ACC112 (cell line): ENCODE data around the gene PRR29.

Source experiments
- H2AFZ ChIP-seq: fragments of 200-600 bp; sonication (generic); one replicate; pipeline ENCODE4 v1.6.0; 2017; ENCODE audit warnings: antibody characterized with exemption, low read length; ENCODE audit not compliant: unreplicated experiment
- H3K27ac ChIP-seq: fragments of 200-600 bp; sonication (generic); 2 replicates; pipeline ENCODE4 v1.5.1; 2014; ENCODE audit warnings: low read depth, mild to moderate bottlenecking, antibody characterized with exemption, low read length, moderate library complexity
- H3K27me3 ChIP-seq: fragments of 200-600 bp; sonication (generic); 2 replicates; pipeline ENCODE4 v1.6.1; 2014; ENCODE audit warnings: mild to moderate bottlenecking, antibody characterized with exemption, low read length, moderate library complexity, mixed read lengths; ENCODE audit not compliant: insufficient read depth
- H3K36me3 ChIP-seq: fragments of 200-600 bp; sonication (generic); 2 replicates; pipeline ENCODE4 v1.6.1; 2016; ENCODE audit warnings: mild to moderate bottlenecking, antibody characterized with exemption, low read length, moderate library complexity, mixed read lengths; ENCODE audit not compliant: insufficient read depth
- H3K4me1 ChIP-seq: fragments of 200-600 bp; sonication (generic); one replicate; pipeline ENCODE4 v1.6.1; 2016; ENCODE audit warnings: low read length, mixed read lengths; ENCODE audit not compliant: insufficient read depth, unreplicated experiment, control insufficient read depth
- H3K4me3 ChIP-seq: fragments of 200-600 bp; sonication (generic); 2 replicates; pipeline ENCODE4 v1.5.1; 2014; ENCODE audit warnings: mild to moderate bottlenecking, low read depth, low read length
- H3K79me2 ChIP-seq: fragments of 200-600 bp; sonication (generic); one replicate; pipeline ENCODE4 v1.6.0; 2016; ENCODE audit warnings: low read length; ENCODE audit not compliant: control insufficient read depth, unreplicated experiment, insufficient read depth

PRR29 gene

GRCh38 chr17:64036198-64036922 is 38.2 kb downstream of the PRR29 start:
- Histone ChIP-seq H3K27me3 (no peaks in the 10 kb centered on the region), H3K4me1 (no peaks in the 10 kb centered on the region), H3K27ac (no peak overlapping the region), H3K4me3 (no peak overlapping the region), H2AFZ (no peak overlapping the region), H3K36me3 (0 out of 2 replicates have a peak, but pooled peaks cover 4% of the 10 kb centered on the region), H3K79me2 (no peaks in the 10 kb centered on the region)

DNA sequence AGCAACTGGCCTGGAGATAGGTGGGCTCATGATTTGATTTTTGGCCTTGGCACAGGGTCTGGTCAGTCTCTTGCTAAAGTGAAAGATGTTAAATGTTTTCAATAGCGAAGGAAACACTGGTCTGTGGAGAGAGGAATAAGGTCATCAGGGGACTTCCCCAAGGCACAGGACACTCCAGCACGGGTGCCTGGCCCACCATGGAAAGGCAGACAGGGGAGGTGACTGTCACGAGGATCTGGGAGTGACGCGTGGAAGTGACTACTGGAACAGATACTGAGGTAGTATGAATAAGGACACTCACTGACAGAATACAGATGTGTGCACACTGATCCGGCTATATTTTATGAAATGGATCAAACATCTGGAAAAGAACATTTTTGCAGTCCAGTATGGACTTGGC is 39.0 kb downstream of the PRR29 start:
- Histone ChIP-seq H3K4me3 (no peak overlapping the region), H2AFZ (no peak overlapping the region), H3K79me2 (no peaks in the 10 kb centered on the region), H3K27me3 (no peaks in the 10 kb centered on the region), H3K4me1 (no peaks in the 10 kb centered on the region), H3K27ac (no peak overlapping the region), H3K36me3 (0 out of 2 replicates have a peak, but pooled peaks cover 4% of the 10 kb centered on the region)

GRCh38 chr17:64037802-64038201 is 39.7 kb downstream of the PRR29 start:
- Histone ChIP-seq H3K4me3 (no peak overlapping the region), H3K27me3 (no peaks in the 10 kb centered on the region), H3K4me1 (peaks cover 5% of the 10 kb centered on the region), H2AFZ (no peak overlapping the region), H3K36me3 (0 out of 2 replicates have a peak, but pooled peaks cover 4% of the 10 kb centered on the region), H3K79me2 (no peaks in the 10 kb centered on the region), H3K27ac (no peak overlapping the region)

DNA sequence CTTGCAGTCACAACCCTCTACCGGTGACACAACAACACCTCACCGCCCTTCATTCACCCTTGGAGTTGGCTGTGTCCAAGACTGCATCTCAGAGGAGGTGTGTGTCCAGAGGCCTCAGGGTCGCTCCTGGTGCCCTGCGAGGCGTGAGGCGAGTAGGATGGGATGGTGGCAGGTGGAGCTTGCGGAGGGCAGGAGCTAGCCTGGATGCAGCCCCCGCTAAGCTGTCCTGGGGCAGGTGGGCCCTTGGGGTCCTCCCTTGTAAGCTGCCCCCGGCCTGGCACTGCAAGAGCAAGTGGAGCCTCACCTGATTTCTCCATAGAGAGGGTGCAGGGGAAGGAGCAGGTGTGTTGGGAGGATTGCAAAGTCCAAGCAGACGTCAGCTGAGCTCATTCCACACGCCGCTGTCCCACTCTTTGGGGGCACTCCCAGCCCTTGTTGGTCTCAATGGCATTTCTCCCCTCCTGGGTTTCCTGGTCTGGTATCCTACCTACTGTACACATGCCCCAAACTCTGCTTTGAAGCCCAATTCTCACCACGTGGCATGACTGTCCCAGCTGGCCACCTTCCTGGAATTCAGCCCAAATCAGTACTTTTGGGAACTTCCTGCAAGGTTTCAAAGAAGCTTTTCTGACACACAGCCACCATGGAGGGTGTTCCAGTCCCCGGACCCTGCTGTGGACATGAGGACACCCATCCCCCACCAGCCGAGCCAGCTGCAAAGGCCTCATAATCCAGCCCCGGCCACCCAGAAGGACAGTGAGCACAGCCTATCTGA is 40.4 kb downstream of the PRR29 start:
- no peaks in the 10 kb centered on the region for H3K79me2 ChIP-seq
- no peak overlapping the region for H2AFZ ChIP-seq
- H3K27me3 ChIP-seq: no peaks in the 10 kb centered on the region
- peaks cover 10% of the 10 kb centered on the region for H3K4me1 ChIP-seq
- 0 out of 2 replicates have a peak, but pooled peaks cover 4% of the 10 kb centered on the region for H3K36me3 ChIP-seq
- no peak overlapping the region for H3K27ac ChIP-seq
- no peak overlapping the region for H3K4me3 ChIP-seq

- peaks cover 10% of the 10 kb centered on the region for H3K4me1 ChIP-seq
- H2AFZ ChIP-seq: no peak overlapping the region
- H3K79me2 ChIP-seq: no peaks in the 10 kb centered on the region
- no peak overlapping the region for H3K27ac ChIP-seq
- no peaks in the 10 kb centered on the region for H3K27me3 ChIP-seq
- 0 out of 2 replicates have a peak, but pooled peaks cover 4% of the 10 kb centered on the region for H3K36me3 ChIP-seq
- no peak overlapping the region for H3K4me3 ChIP-seq
These were observed 40.9 kb downstream of the PRR29 start for GRCh38 chr17:64039106-64039400.

GRCh38 chr17:64040206-64040605 is 42.1 kb downstream of the PRR29 start:
- no peak overlapping the region for H3K4me3 ChIP-seq

DNA sequence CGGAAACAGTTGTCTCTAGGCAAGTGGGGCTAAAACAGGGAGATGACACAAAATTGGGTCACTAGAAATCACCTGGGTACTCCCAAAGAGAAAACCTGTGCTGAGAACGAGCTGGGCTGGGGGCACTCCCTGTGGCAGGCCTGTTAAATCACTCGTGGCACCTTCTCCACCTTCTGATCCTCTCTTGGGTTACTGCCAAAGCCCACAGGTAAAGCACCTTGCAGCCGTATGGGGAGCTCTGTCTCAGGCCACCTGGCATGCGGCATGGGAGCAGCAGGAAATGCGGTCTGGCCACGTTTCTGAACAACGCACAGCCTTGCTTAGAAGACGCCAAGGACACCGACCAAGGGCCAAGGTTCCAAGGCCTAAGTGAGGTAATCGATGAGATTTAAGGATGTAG is 43.8 kb downstream of the PRR29 start:
- H3K79me2 ChIP-seq: no peaks in the 10 kb centered on the region
- peaks cover 10% of the 10 kb centered on the region for H3K4me1 ChIP-seq
- H2AFZ ChIP-seq: no peak overlapping the region
- H3K27me3 ChIP-seq: no peaks in the 10 kb centered on the region
- 0 out of 2 replicates have a peak, but pooled peaks cover 4% of the 10 kb centered on the region for H3K36me3 ChIP-seq
- no peak overlapping the region for H3K27ac ChIP-seq
- H3K4me3 ChIP-seq: no peak overlapping the region

More at GRCh38 chr17:64040206-64040605, 42.1 kb downstream of the PRR29 start:
- 0 out of 2 replicates have a peak, but pooled peaks cover 4% of the 10 kb centered on the region for H3K36me3 ChIP-seq
- no peak overlapping the region for H3K27ac ChIP-seq
- no peak overlapping the region for H2AFZ ChIP-seq
- no peaks in the 10 kb centered on the region for H3K27me3 ChIP-seq
- H3K4me1 ChIP-seq: peaks cover 10% of the 10 kb centered on the region
- H3K79me2 ChIP-seq: no peaks in the 10 kb centered on the region

GRCh38 chr17:64042700-64043485 is 44.7 kb downstream of the PRR29 start:
- peaks cover 10% of the 10 kb centered on the region for H3K4me1 ChIP-seq
- no peak overlapping the region for H3K4me3 ChIP-seq
- no peaks in the 10 kb centered on the region for H3K79me2 ChIP-seq
- H2AFZ ChIP-seq: no peak overlapping the region
- H3K27ac ChIP-seq: no peak overlapping the region
- H3K36me3 ChIP-seq: 0 out of 2 replicates have a peak, but pooled peaks cover 4% of the 10 kb centered on the region
- H3K27me3 ChIP-seq: no peaks in the 10 kb centered on the region

DNA sequence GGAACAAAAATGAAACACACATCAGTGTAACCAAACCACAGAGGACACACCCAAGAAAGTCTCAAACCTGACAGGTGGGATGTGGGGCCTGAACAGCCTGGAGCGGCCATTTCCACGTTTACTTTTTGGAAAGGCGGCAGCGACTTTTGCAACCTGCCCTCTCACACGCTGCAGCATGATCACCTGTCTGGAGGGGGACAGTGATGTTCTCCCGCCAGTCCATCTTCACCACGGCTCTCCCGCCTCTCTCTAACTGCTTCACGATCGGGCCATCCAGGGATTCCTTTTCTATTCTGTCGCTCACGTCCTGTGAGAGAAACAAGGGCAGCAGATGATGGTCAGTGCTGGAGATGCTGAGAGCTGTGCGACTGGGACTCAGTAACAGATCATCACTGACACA is 47.0 kb downstream of the PRR29 start:
- Histone ChIP-seq H3K4me1 (peaks cover 10% of the 10 kb centered on the region), H3K79me2 (no peaks in the 10 kb centered on the region), H3K4me3 (no peak overlapping the region), H3K27me3 (no peaks in the 10 kb centered on the region), H3K27ac (no peak overlapping the region), H2AFZ (no peak overlapping the region), H3K36me3 (peaks cover 2% of the 10 kb centered on the region; the same call in 1 of the 2 replicates)

DNA sequence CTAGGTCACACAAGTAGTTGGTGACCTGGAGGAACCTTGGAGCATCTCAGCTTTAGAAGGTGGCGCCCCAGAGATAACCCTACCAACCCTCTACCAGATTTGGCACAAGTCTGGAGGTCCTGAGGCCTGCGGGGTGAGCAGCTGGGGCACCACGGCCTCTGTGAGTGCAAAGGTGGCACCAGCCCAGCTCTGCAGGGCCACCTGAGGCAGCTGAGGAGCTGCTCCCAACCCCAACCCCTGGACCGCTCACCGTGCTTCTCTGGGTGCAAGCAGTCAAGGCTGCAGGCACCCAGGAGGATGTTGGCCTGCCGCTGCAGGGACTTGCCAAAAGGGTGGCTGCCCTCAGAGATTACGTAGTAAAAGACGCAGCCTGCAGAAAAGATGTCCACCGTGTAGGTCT is 50.7 kb downstream of the PRR29 start:
- Histone ChIP-seq H3K27ac (no peak overlapping the region), H3K27me3 (no peaks in the 10 kb centered on the region), H3K4me3 (no peak overlapping the region), H3K79me2 (no peaks in the 10 kb centered on the region), H3K4me1 (no peaks in the 10 kb centered on the region), H2AFZ (no peak overlapping the region), H3K36me3 (peaks cover 7% of the 10 kb centered on the region; the same call in 1 of the 2 replicates)
